ENCODE measurements around the gene SRP72.

Gene SRP72

DNA sequence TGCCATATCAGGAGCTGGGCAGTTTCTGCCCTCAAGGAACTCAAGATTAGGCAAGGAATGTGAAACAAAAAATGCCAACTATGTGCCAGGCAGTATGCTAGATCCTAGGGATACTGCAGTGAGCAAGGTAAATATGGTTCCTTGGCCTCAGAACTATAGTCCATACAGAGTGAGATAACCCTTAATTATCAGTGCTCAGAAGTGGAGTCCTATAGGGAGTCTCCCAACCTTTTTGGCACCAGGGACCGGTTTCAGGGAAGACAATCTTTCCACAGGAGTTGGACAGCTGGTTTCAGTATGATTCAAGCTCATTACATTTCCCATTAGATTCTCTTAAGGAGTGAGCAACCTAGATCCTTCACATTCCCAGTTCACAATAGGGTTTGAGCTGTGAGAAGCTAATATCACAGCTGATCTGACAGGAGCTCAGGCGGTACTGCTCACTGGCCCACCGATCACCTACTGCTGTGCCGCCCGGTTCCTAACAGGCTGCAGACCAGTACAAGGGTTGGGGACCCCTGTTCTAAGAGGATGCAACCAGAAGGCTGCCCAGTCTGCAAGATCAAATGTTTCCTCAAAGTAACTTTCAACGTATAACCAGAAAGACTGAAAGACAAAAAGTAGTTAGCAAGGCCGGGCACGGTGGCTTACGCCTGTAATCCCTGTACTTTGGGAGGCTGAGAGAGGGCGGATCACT is 1.7 kb upstream of the SRP72 start:
- peak; percentile 4 for DNase-seq (ENCODE audit: low spot score)

- DNase-seq (ENCODE audit: low spot score) = peak; percentile 63
Observed at GRCh38 chr4:56466296-56466761, 1.1 kb upstream of the SRP72 start.

DNA sequence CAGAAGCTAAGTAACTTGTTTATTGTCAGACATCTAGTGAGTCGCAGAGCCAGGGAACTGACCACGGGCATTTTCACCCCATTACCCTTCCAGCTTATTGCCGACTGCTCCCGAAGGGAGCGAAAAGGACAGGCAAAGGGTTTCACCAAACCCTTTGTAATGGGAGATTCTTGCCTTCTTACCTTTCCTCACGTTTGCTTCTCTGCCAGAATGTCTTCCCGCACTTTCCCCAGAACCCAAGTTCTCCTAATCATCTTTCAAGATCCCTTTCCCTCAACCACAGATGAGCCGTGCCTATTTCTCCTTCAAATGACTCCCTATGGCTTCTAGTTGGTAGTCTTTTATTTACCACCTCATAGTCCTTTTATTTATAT is 520 bp upstream of the SRP72 start:
- DNase-seq (ENCODE audit: low spot score) = peak; percentile 17

GRCh38 chr4:56468097-56468422 is 643 bp downstream of the SRP72 start:
- DNase-seq (ENCODE audit: low spot score) = no peak

- DNase-seq (ENCODE audit: low spot score) = peak; percentile 3
Observed at GRCh38 chr4:56469489-56470210, 2.2 kb downstream of the SRP72 start.

GRCh38 chr4:56475917-56476316 is 8.5 kb downstream of the SRP72 start:
- no peak for DNase-seq (ENCODE audit: low spot score)

DNA sequence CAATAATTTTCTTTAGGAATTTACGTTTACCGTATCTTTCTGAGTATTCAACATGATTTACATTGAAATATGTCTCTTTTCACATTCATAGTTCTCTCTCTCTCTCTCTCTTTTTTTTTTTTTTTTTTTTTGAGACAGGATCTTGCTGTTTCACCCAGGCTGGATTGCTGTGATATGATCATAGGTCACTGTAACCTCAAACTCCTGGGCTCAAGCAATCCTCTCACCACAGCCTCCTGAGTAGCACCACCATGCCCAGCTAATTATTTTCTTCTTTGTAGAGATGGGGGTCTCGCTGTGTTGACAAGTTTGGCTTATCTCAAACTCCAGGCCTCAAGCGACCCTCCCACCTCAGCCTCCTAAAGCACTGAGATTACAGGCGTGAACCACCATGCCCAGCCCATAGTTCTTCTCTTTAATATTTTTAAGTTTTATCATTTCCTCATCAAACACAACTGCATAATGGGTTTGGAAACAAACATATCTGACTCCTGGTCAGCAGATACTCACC is 9.8 kb downstream of the SRP72 start:
- DNase-seq (ENCODE audit: low spot score) = no peak

GRCh38 chr4:56480691-56481090 is 13.3 kb downstream of the SRP72 start:
- DNase-seq (ENCODE audit: low spot score) = no peak

- no peak for DNase-seq (ENCODE audit: low spot score)
Observed at GRCh38 chr4:56496241-56496640, 28.8 kb downstream of the SRP72 start.

GRCh38 chr4:56505269-56506130 is 38.1 kb downstream of the SRP72 start, which contains the start of gene ARL9:
ARL9 (plus strand) TSS chr4:56505791; CDS start chr4:56505863, 72 bp downstream.
- peak; percentile 65 for DNase-seq (ENCODE audit: low spot score)

DNA sequence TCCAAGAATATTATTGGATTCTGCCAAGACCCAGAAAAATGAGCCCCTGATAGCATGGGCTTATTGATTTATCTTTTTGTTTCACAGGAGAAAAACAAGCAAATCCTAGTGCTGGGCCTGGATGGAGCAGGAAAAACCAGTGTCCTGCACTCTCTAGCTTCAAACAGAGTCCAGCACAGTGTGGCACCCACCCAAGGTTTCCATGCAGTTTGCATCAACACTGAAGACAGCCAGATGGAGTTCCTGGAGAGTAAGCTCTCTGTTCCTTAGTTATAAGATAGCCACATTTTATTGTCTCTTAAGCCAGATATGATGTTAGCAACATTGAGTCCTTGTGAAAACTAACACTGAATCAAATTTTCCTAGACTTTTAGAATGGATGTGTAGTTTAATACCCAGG is 43.7 kb downstream of the SRP72 start:
- no peak for DNase-seq (ENCODE audit: low spot score)

DNA sequence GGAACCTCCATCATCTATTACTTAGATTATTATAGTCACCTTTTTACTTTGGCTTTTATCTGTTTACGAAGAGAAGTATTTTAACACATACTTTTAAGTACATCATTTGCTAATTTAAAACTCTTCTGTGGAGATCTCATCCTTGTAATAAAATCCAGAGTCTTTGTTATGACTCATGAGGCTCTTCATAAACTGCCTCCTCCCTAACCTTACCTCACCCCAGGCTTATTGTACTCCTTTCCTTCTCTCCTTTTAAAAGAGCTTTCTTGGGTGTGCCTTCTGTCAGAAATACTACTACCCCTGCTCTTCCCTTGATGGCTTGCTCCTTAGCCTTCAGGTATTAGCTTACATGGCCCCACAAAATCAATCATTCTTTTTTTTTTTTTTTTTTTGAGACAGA is 44.7 kb downstream of the SRP72 start:
- peak; percentile 52 for DNase-seq (ENCODE audit: low spot score)

DNA sequence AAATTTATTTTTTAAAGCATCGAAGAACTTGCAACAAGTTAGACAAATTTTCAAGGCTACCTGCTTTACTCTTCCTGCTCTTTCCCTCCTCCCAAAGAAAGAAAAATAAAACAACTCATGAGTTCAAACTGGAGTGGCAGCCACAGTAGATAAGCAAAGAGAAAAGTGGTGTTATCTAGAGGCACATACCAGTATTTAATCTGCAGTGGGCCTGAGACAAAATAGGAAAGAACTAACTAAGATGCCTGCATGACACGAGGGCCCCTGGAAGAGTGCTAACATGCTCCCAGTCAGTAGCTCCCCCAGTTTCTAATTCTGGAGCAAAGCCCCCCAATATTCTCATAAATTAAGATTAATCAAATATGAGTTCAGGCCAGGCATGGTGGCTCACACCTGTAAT is 46.1 kb downstream of the SRP72 start:
- DNase-seq (ENCODE audit: low spot score) = no peak

DNA sequence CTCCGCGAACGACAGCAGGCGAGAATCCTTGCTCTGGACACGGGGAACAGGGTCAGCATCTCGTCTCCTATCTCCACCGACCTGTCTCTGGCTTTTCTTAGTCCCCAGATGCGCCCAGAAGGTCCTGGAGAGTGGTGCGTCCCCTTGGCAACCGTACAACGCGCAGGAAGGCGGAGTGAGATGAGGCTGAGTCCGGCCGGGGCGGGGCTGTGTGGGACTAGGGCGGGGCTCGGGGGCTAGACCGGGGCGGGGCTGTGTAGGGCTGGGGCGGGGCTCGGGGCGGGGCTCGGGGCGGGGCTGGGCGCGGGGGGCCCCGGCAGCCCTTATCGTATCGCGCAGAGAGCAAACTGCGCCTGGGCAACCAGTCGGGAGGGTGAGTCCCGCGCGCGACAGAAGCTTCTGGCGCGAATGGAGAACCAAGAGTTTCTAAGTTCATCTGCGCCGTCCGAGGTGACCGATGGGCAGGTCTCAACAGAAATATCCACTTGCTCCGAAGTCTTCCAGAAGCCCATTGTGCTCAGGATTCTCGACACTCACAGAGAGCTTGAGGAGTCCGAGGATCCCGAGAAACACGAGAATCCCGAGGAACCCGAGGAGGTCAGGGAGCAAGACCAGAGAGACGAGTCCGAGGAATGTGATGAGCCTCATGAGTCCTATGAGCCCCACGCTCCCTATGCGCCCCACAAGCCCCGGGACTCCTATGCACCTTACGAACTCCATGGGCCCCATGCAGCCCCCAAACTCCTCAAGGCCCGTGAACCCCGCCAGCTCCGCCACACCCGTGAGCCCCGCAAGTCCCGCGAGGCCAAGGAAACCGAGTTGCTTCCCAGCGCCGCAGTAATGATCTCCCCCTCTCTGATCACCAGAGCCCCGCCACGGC is 63.1 kb downstream of the SRP72 start:
- peak; percentile 94 for DNase-seq (ENCODE audit: low spot score)

DNA sequence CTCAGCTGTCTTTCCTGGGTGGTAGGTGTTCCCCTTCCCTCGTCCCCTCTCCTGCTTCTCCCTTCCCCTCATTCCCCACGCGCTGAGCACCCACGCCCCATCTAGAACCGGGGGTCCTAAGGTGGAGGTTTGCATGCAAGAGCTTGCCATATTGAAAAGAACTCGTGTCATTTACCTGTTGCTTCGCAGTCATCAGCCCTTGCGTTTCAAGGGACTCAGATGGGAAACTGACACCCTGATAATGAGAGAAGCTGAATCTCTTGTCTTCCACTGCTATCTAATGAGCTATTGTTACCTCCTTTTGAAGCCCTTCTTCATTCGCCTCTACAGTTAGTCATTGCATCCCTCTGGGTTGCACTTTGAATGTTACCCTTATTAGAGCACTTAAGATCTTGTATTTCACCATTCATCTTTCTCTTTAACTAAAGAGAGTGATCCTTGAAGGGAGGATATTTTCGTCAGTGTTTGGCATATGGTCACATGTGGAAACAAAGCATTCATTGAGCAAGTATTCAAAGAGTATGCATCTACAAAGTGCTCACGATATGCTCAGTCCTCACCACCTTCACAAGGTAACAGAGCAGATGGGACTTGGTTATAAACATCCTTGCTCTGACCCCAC is 63.8 kb downstream of the SRP72 start:
- DNase-seq (ENCODE audit: low spot score) = no peak

- DNase-seq (ENCODE audit: low spot score) = no peak
Observed at GRCh38 chr4:56531823-56532222, 64.4 kb downstream of the SRP72 start.

DNA sequence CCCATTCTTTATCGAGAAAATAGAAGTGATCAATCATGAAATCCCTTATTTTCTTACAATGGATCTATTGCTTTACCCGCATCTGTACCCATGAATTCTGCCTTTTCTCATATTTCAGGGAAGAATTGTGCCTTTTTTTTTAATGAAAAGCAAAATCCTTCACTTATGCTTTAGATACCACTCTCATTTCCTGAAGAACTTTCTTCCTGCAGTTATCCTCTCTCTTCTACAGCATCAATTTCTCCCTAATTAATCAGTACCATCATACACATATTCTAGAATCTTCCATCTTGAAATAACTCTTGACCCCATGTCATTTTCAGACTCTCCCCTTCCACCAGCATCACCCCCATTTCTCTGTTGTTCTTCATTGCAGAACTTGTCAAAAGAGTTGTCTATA is 64.8 kb downstream of the SRP72 start:
- DNase-seq (ENCODE audit: low spot score) = no peak

GRCh38 chr4:56535915-56536314 is 68.5 kb downstream of the SRP72 start:
- DNase-seq (ENCODE audit: low spot score) = no peak

DNA sequence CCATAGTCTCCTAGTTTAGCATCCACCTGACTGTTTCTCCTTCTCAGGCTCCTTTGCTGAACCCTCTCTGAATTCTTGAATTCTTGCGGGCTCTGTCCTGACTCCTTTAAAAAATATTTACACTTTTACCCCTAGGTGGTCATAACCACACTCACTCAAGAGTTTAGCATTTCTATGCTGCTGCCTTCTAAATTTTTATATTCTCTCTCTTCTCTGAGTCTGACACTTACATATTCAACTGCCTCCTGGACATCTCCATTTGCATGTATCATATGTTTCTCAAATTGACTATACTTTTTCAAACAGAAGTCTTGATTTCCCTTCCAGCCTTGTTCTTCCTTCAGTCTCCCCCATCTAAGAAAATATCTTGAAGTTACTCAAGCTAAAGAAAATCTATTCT is 69.7 kb downstream of the SRP72 start:
- DNase-seq (ENCODE audit: low spot score) = no peak

DNA sequence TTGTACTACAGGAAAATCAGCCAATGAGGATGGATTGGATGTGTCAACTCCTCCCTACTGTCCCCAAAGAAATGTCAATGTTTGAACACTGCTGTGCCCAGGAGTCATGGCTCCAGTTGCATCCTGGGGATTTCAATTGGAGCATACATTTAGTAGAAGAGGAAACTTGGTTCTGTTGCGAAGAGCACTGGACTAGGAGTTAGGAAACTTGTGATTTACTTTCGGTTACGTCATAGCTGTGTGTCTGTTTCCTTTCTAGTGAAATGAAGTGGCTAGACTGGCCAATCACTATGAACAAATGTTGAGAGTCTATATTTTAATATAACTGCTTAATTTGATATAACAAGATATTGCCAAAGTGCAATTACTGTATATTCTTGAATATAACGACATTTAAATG is 73.4 kb downstream of the SRP72 start:
- no peak for DNase-seq (ENCODE audit: low spot score)

GRCh38 chr4:56544573-56545131 is 77.2 kb downstream of the SRP72 start:
- DNase-seq (ENCODE audit: low spot score) = peak; percentile 93
